ENCODE measurements around the gene MAPKAPK3.

The MAPKAPK3 gene

DNA sequence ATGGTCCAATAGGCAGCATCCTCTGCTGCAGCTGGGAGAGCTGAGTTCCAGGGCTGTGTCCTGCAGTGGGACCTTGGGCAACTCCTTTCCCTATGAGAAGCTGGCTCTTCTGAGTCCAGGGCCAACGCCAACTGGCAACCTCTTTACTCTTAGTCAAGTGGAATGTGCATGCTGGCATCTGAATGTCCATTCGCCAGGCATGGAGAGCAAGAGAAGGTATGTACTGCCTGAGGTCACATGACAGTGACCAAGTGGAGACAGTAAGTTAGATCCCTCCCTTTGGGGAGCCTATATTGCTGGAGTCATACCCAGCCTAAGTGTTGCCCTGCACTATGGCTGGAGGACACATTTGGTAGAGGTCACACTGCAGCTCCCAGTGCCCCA is 35.5 kb upstream of the MAPKAPK3 start:
- no peak overlapping the region for H3K4me3 Mint-ChIP-seq
- no peak overlapping the region for H3K27ac Mint-ChIP-seq
- no peaks in the 10 kb centered on the region for H3K27me3 Mint-ChIP-seq
- H3K4me1 Mint-ChIP-seq (ENCODE audit: low read depth) = peaks cover 43% of the 10 kb centered on the region
- H3K9me3 Mint-ChIP-seq = no peaks in the 10 kb centered on the region
- H3K36me3 Mint-ChIP-seq (ENCODE audit: low read depth) = peaks cover 59% of the 10 kb centered on the region

DNA sequence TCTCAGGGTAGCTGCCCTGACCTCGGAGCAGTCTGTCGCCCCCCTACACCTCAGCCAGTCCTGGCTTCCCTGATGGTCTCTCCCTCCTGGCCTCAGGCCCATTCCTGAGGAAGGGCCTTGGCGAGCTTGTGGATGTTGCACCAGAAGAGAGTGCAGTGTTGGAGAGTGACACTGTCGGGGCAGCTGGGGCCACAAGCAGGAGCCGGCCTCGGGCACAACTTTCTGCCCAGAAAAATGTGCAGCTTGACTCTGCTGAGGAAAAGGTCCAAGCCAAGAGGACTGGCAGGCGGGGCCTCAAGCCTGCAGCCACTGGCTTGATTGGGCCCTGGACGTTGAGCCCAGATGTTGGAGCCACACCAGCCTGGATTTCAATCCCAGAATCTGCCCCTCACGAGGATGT is 34.9 kb upstream of the MAPKAPK3 start:
- Mint-ChIP-seq H3K27ac (peak overlapping the region; percentile 70), H3K4me1 (ENCODE audit: low read depth) (peaks cover 47% of the 10 kb centered on the region), H3K4me3 (no peak overlapping the region), H3K9me3 (no peaks in the 10 kb centered on the region), H3K27me3 (no peaks in the 10 kb centered on the region), H3K36me3 (ENCODE audit: low read depth) (peaks cover 54% of the 10 kb centered on the region)

DNA sequence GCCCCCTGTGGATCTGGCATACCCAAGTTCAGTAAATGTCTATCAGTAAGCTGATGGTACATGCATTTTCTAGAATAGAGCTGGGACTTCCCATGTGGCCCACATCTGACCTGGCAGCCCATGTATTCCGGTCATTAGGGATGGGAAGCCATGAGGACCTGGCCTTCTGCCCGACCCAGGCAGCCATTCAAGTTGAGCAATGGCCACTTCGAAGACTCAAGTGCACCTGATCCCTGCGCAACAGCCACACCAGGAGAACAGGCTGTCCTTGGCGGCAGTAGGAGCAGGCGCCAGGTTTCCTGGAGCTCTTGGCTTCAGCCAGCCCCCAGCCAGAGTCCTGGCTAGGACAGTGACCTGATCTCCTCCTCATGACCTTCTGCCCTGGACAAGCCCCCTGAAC is 33.1 kb upstream of the MAPKAPK3 start:
- H3K9me3 Mint-ChIP-seq = no peaks in the 10 kb centered on the region
- H3K36me3 Mint-ChIP-seq (ENCODE audit: low read depth) = peaks cover 39% of the 10 kb centered on the region
- H3K27me3 Mint-ChIP-seq = no peaks in the 10 kb centered on the region
- no peak overlapping the region for H3K4me3 Mint-ChIP-seq
- peaks cover 64% of the 10 kb centered on the region for H3K4me1 Mint-ChIP-seq (ENCODE audit: low read depth)
- peak overlapping the region; percentile 93 for H3K27ac Mint-ChIP-seq

DNA sequence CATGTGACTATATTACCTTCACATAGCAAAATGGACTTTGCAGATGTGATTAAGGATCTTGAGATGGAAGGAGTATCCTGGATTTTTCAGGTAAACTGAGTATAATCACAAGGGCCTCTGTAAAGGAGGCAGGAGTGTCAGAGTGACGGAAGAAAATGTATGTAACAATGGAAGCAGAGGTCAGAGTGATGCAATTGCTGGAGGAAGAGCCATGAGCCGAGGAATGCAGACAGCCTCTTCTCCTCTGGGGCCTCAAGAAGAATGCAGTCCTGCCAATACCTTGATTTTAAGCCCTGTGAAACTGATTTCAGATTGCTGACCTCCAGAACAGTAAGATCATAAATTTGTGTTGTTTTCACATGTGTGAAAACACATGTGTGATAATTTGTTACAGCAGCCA is 32.6 kb upstream of the MAPKAPK3 start:
- Mint-ChIP-seq H3K27ac (peak overlapping the region; percentile 93), H3K36me3 (ENCODE audit: low read depth) (peaks cover 34% of the 10 kb centered on the region), H3K4me3 (no peak overlapping the region), H3K27me3 (no peaks in the 10 kb centered on the region), H3K9me3 (no peaks in the 10 kb centered on the region), H3K4me1 (ENCODE audit: low read depth) (peaks cover 68% of the 10 kb centered on the region)

DNA sequence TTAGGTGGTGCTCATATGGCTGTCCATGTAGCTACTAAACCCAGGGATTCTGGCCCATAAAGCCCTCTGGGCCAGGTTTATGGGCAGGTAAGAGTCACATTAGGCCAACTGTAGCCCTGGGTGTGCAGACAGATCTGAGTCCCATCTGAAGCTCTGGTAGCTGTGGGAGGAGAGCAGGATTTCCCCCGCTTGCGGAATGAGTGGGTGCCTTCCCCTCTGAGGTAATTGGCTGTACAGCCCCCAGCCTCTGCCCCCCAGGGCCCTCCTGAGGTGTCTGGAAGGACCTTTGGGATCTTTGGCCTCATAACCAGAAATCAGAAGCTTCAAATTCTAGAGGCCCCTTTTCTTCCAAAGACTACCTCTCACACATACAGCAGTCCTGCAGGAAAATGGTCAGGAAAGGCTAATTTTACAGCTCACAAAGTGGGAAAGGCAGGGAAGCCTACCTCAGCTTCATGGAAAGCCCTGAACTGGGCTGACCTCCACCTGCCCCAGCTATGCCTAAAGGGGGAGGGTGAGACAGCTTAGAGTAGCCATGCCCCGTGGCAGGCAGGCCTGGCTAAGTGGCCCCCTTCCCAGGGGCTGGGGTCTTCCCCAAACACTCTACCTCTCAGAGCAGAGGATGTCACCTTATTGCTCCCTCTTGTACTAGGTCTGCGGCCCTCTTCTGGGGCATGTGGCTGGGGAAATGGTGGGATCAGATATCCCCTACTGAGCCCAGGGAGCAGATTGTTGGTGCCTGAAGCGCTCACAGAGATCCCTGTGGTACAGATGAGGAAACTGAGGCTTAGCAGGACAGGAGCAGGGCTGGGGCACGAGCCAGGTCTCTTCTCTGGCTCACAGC is 30.8 kb upstream of the MAPKAPK3 start:
- peak overlapping the region; percentile 41 for H3K4me3 Mint-ChIP-seq
- H3K9me3 Mint-ChIP-seq = no peaks in the 10 kb centered on the region
- H3K36me3 Mint-ChIP-seq (ENCODE audit: low read depth) = peaks cover 32% of the 10 kb centered on the region
- H3K27me3 Mint-ChIP-seq = no peaks in the 10 kb centered on the region
- H3K4me1 Mint-ChIP-seq (ENCODE audit: low read depth) = peaks cover 84% of the 10 kb centered on the region
- peak overlapping the region; percentile 93 for H3K27ac Mint-ChIP-seq

DNA sequence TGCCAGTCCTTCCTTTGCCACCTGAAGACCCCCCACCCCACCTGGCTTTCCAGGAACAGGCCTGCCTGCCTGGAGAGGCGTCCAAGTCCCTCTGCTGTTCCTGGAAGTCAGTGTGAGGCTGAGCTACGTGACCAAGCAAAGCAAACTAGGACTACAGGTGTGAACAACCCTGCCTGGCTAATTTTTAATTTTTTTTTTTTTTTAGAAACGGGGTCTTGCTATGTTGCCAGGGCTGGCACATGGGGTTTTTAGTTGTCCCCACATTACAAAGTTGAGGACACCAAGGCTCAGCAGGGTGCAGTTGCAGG is 30.2 kb upstream of the MAPKAPK3 start:
- Mint-ChIP-seq H3K36me3 (ENCODE audit: low read depth) (peaks cover 32% of the 10 kb centered on the region), H3K27ac (peak overlapping the region; percentile 93), H3K9me3 (no peaks in the 10 kb centered on the region), H3K4me1 (ENCODE audit: low read depth) (peaks cover 90% of the 10 kb centered on the region), H3K4me3 (no peak overlapping the region), H3K27me3 (no peaks in the 10 kb centered on the region)

DNA sequence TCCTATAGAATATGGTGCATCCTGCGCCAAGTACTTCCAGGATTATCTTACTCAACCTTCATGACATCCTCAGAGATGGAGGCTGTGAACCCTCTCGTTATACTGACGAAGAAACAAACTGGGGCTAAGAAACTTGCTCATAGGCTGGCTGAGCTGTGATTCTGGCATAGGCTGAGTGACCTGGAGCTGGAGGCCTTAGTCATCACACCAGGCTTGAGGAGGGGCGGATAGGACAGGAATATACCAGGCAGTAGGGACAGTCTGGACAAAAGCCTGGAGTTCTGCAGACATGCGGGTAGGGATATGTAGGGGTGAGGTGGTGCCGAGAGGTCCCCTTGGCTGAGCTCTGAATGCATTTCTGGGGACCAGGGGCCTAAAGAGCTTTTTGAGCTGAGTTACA is 29.6 kb upstream of the MAPKAPK3 start:
- Mint-ChIP-seq H3K4me1 (ENCODE audit: low read depth) (peaks cover 96% of the 10 kb centered on the region), H3K4me3 (peak overlapping the region; percentile 8), H3K27ac (peak overlapping the region; percentile 93), H3K9me3 (no peaks in the 10 kb centered on the region), H3K36me3 (ENCODE audit: low read depth) (peaks cover 28% of the 10 kb centered on the region), H3K27me3 (no peaks in the 10 kb centered on the region)

DNA sequence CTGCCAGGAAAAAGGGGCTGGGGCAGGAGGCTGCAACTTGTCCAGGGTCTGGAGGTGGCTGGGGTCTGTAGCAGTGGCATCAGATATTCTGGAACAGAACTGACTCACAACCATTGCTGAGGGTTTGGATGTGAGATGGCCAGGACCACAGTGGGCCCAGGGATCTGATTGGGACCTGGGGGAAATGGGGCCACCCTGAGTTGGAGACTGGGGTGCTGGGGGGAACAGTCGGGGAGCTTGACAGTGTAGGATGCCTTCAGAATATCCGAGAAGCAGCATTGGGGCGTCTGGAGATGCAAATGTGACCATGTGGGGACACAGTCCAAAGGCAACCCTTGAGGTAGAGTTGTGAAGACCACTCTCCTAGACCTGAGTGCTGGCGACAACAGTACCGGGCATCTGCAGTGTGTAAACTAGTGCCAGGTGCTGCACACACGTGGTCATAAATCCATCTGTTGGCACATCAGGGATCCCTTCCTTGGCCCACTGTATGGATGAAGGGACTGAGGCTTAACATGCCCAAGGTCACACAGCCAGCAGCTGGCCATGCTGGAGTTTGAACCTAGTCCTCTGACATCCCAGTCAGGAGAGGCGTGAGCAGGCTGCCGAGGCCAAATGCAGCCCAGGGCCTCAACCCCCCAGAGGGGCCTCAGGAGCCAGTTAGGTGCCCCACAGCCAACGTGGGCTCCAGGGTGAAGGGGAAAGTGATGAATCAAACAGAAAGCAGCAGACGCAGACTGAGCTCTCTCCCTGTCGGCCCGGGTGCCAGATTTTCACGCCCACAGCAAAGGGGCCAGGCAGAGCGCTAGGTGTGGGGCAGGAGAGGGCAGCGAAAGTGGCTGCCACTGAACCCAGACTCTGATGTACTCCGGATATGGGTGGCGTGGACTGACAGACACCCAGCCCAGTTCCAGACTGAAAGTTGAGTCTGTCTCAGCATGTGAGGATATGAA is 28.9 kb upstream of the MAPKAPK3 start:
- H3K4me3 Mint-ChIP-seq = peak overlapping the region; percentile 61
- H3K27me3 Mint-ChIP-seq = no peaks in the 10 kb centered on the region
- peaks cover 23% of the 10 kb centered on the region for H3K36me3 Mint-ChIP-seq (ENCODE audit: low read depth)
- H3K9me3 Mint-ChIP-seq = no peaks in the 10 kb centered on the region
- H3K4me1 Mint-ChIP-seq (ENCODE audit: low read depth) = peaks cover 98% of the 10 kb centered on the region
- peak overlapping the region; percentile 93 for H3K27ac Mint-ChIP-seq

DNA sequence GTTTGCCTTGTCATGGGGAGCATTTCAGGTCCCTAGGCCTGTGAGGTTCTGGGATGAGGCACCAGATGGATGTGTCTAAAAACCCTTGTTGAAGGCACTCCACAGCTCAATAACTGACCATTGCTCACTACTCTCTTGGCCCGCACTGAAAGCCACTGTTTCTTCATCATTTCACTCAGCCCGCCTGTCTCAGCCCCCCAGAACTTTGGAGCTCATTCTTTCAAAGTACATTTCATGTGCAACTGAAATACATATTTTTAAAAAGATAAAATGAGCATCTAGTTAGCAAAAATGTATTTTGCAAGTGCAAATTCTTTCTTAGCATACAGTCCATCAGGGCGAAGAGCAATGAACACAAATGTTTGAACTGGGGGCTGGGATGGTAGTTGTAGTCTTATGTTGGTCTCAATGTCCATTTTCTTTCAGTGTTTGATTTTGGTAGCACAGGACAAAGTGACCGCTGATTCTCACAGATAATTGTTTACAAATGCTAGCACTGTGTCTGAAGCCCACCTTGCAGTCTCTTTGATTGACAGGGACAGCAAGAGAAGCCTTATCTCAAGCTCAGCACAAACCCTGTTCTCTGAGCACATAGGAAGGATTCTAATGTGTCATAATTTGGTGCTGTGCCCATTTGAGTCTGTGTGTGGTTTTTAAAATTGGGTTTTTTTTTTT is 28.1 kb upstream of the MAPKAPK3 start:
- no peaks in the 10 kb centered on the region for H3K27me3 Mint-ChIP-seq
- peak overlapping the region; percentile 93 for H3K27ac Mint-ChIP-seq
- peak overlapping the region; percentile 61 for H3K4me3 Mint-ChIP-seq
- H3K4me1 Mint-ChIP-seq (ENCODE audit: low read depth) = peaks cover 98% of the 10 kb centered on the region
- H3K9me3 Mint-ChIP-seq = no peaks in the 10 kb centered on the region
- peaks cover 17% of the 10 kb centered on the region for H3K36me3 Mint-ChIP-seq (ENCODE audit: low read depth)

DNA sequence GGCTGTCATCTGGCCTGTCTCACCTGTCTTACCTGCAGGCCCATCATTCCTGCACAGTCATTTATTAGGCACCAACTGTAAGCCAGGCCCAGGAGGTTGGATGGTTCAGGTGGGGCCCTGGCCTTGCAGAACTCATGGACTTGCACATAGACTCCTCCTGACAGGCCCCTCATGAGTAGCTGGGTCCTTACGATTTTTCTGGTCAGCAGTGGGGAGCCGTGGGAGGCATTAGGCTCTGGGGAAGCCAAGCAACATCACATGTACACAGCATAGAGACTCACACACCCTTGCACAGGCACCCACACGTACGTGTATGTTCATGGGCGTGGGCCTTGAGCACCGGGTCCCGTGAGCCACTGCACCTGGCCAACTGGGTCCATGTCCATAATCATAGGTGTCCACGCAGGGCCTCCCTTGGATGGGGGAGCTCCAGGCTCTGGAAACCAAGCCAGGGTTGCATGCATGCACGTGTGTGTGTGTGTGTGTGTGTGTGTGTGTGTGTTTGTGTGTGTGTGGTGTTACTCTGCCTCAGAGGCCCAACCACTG is 25.7 kb upstream of the MAPKAPK3 start:
- H3K27ac Mint-ChIP-seq = peak overlapping the region; percentile 93
- H3K9me3 Mint-ChIP-seq = no peaks in the 10 kb centered on the region
- H3K4me3 Mint-ChIP-seq = peak overlapping the region; percentile 62
- H3K4me1 Mint-ChIP-seq (ENCODE audit: low read depth) = peaks cover 98% of the 10 kb centered on the region
- no peaks in the 10 kb centered on the region for H3K27me3 Mint-ChIP-seq
- H3K36me3 Mint-ChIP-seq (ENCODE audit: low read depth) = peaks cover 6% of the 10 kb centered on the region

DNA sequence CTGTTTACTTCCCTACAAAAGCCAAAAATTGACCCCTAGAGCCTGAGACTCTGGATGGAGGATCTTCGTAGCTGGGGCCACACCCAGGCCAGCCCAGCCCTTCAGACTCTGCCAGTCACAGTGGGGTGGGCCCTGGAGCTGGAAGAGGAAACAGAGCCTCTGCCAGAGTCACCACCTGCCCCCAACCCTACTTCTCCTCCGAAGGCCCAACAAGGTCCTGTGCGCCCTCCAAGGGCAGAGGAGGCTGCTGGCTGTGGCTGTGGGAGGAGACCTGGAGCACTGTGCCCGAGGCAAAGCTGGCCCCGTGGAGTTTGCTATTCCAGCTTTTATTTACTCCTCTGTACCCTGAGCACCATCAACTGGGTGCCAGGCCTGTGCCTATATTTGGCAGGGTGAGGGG is 24.4 kb upstream of the MAPKAPK3 start:
- Mint-ChIP-seq H3K27me3 (no peaks in the 10 kb centered on the region), H3K4me3 (peak overlapping the region; percentile 6), H3K36me3 (ENCODE audit: low read depth) (peaks cover 6% of the 10 kb centered on the region), H3K9me3 (no peaks in the 10 kb centered on the region), H3K4me1 (ENCODE audit: low read depth) (peaks cover 85% of the 10 kb centered on the region), H3K27ac (peak overlapping the region; percentile 93)

DNA sequence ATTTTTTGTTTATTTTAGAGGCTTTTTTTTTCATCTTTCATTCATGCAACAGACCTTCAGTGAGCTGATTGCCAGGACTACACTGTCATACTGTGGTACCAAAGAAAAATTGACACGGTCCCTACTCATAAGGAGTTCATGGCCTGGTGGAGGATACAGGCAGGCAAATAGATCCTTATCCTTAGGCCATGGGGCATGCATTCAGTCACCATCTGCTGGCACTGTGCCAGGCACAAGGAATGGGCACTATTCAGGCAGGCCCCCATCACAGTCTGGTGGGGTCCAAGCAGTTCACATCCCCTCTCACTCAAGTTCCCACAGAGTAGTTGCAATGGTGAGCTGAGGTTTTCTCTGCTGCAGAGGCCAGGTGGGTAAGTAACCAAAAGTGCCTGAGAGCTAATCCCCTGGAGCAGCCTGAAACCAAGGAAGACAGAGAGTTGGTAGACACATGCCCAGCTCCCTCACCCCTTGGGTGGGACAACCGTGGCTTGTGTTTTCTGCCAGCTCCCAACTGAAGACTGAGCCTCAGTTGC is 22.6 kb upstream of the MAPKAPK3 start:
- Mint-ChIP-seq H3K27ac (peak overlapping the region; percentile 93), H3K4me1 (ENCODE audit: low read depth) (peaks cover 82% of the 10 kb centered on the region), H3K27me3 (no peaks in the 10 kb centered on the region), H3K36me3 (ENCODE audit: low read depth) (peaks cover 14% of the 10 kb centered on the region), H3K4me3 (no peak overlapping the region), H3K9me3 (no peaks in the 10 kb centered on the region)

DNA sequence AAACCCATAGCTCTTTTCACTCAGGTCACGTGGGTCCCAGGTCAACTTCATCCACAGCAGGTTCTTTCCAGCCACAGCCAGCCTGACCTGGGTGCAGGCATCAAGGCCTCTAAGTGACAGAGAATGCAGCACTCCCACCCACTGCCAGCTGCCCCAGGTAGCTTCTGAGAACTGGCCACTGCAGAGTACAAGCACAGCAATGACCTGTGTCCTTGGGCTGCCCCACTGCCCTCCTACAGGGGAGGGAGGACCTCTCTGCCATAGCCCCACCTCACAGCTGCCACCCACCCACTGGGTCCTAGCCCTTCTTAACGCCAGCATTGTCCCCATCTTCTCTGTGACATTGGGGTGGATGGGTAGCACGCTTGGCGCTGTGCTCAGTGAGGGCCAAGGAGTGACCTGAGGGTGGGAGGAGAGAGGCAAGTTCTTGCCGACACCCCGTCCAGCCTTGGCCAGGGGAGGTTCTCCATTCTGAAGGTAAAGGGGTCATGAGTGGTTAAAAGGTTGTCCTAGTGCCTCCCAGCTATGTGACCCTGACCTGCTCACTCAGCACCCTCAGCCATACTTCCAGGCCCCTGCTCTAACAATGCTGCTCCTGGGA is 17.7 kb upstream of the MAPKAPK3 start:
- Mint-ChIP-seq H3K9me3 (no peaks in the 10 kb centered on the region), H3K4me1 (ENCODE audit: low read depth) (peaks cover 84% of the 10 kb centered on the region), H3K4me3 (peak overlapping the region; percentile 80), H3K27me3 (no peaks in the 10 kb centered on the region), H3K27ac (peak overlapping the region; percentile 100), H3K36me3 (ENCODE audit: low read depth) (peaks cover 28% of the 10 kb centered on the region)

DNA sequence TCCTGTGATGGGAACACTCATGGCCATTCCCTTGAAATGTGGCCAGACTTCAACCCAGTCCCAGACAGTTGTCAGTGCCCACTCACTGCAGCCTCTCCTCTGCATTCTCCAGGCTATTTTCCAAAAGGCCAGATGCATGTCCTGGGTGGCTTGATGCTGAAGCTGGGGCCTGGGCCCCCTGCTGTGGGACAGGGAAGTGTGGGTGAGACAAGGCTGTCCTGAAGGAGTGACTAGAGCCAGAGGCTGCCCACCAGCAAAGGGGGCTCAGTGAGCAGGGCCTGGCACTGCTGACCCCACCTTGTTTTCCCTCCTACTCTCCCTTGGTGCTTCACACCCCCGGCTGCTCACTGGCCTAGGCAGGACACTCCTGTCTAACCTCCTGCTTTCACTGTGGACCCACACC is 17.2 kb upstream of the MAPKAPK3 start:
- H3K27ac Mint-ChIP-seq = peak overlapping the region; percentile 100
- H3K36me3 Mint-ChIP-seq (ENCODE audit: low read depth) = peaks cover 33% of the 10 kb centered on the region
- H3K4me1 Mint-ChIP-seq (ENCODE audit: low read depth) = peaks cover 84% of the 10 kb centered on the region
- H3K27me3 Mint-ChIP-seq = no peaks in the 10 kb centered on the region
- H3K9me3 Mint-ChIP-seq = no peaks in the 10 kb centered on the region
- peak overlapping the region; percentile 80 for H3K4me3 Mint-ChIP-seq
